NCI-H82 (cell line): ENCODE results near the gene ZIC5.
A peak's percentile ranks its signal among the peaks of the same experiment; 100 is the strongest.

Experiments
- DNase-seq: peaks from one replicate; lab custom pipeline; 2025; lab: John Stamatoyannopoulos, UW

Gene ZIC5

DNA sequence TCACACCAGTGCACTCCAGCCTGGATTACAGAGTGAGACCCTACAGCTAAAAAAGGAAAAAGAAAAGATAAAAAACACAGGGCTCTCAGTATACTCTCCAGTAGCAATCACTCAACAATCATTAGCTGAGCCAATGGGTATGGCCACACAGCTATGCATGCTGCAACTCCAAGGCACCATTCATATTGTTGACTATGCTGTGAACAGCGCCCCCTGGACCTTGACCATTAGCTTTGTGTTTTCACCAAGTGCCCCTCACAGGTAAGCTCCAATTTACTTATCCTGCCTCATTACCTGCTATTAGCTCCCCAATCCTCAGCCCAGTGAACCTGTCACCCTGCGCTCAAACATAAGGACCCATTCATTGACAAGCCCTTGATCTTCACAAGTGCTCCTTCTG lies 35.8 kb downstream of the ZIC5 start:
- DNase-seq = peak; percentile 23

DNA sequence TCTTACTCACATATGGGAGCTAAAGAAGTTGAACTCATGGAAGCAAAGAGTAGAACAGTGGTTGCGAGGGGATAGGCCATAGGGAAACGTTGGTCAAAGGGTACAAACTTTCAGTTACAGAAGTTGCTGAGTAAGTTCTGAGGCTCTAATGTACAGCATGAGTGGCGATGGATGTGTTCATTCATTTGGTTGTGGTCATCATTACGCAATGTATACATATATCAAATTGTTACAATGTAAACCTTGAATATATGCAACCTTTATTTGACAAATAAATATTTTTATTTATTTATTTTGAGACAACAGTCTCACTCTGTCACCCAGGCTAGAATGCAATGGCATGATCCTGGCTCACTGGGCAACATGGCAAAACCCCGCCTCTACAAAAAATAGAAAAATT lies 38.7 kb downstream of the ZIC5 start:
- no peak for DNase-seq

DNA sequence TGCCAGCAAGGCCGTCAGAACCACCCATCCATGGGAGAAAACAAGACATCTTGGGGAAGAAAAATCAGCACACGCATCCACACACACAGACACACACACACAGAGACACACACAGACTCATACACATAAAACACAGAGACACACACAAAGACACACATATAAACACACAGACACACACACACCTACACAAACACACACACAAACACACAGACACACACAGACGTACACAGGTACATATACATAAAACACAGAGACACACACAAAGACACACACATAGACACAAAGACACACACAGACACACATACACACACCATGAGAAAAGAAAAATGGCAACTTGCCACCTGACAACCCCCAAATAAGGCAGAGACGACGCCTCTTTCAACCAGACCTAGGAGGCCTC lies 40.6 kb downstream of the ZIC5 start:
- DNase-seq = no peak

DNA sequence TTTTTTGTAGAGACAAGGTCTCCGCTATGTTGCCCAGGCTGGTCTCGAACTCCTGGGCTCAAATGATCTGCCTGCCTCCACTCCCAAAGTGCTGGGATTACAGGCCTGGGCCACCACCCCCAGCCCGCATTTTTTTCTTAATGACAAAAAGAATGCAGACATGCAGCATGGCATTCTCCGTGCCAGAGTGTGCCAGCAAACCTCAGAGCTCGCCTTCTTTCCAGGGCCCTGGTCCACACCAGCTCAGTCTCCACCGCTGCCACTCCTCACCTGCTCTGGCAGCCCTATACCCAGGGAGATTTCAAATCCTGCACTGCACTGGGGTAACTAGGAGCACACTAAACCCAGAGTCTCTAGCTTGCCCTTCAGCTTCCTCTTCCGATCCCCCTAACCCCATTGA lies 41.7 kb downstream of the ZIC5 start:
- no peak for DNase-seq

DNA sequence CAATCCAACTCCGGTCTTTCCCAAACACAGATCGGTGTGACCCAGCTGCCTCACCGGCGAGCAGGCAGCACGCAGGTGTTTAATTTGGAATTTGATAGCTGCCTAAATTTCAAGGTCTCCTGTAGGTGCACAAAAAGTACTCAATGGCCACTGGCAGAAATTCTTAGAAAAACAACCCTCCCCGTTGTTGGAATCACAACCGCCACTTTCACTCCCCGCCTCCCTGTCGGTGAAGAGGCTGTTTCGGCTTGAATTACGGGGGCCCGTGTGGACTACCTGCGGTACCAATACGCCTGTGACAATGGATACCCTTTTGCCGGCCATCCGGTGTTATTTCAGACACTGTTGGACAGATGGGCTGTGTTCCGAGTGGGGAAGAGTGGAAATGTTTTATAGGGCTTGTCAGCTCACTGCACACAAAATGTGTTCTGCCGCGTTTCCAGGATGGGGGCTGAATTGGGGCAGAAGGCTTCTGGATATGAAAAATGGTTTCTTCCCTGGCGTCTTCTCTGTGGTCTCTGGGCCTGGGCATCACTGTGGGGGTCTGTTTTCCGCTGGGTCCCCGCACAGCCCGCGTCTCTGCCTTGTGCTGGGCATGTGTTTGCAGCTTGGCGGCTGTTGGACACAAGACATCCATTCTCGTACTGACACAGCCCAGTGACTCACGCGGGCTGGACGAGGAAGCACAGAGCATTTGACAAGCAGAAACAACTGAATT lies 45.4 kb downstream of the ZIC5 start:
- DNase-seq = peak; percentile 26

DNA sequence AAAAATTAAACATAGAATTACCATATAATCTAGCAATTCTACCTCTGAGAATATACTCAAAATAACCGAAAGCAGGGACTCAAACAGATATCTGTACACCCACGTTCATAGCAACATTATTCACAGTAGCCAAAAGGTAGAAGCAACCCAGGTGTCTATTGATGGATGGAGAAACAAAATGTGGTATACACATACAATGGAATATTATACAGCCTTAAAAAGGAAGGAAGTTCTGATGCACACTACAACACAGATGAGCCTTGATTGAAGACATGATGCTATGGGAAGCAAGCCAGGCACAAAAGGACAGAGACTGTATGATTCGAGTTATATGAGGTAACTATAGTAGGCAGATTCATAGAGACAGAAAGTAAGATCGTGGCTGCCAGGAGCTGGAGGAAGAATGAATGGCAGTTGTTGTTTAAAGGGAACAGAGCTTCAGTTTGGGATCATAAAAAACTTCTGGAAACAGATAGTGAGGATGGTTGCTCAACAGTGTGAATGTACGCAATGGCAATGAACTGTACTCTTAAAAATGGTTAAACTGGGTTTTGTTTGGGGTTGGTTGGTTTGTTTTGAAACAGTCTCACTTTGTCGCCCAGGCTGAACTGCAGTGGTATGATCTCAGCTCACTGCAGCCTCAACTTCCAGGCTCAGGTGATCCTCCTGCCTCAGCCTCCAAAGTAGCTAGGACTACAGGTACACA lies 47.5 kb downstream of the ZIC5 start:
- no peak for DNase-seq

DNA sequence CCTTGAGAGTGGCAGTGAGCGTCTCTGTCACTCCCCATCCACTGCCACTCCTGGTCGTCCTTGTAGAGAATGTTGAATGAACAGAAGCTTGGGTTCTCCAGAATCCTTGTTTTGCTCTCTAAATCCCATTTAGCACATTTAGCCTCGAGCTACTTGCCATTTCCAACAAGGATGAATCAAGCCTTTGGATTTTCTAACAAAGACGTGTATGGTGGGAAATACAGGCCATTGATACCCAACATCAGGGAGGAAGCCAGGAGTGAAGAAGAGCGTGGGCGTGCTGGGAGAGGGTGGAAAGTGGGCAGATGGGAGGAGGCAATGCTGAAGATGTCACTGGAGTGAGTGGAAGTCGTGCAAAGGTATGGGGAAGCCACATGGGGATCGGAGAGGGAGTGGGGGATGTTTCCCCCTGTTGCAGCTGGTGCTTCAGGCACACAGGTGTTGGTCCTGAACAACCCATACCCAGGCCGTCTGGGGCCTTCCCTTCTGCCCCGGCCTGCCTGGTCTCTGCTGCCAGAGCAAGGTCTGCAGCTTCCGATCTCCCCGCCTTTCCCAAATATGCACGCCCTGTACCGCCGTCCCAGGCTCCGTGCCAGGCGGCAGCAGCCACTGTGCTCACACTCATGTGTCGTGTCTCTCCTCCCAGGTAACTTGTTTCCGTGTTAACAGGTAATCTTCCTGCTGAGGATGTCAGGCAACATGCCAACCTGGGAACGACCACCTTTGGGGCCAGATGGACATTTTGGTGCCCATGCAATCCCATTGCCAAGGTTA lies 48.7 kb downstream of the ZIC5 start:
- DNase-seq = no peak

DNA sequence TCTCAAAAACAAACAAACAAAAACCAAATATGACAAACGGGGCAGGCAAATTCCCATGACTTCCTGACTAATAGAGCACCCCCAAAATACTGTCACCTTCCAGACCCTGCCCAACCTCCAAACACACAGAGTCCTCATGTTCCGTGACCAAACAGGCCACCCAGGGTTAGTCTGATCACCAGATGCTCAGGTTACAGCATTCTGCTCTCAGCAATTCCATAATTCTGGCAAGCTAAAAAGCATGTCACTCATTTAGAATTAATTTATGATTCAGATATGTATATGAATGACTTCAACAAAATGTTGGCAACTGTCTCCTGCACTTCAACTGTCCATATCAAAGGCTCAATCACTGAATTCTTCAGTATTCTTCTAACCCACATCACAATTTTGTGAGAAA lies 52.4 kb downstream of the ZIC5 start:
- no peak for DNase-seq

DNA sequence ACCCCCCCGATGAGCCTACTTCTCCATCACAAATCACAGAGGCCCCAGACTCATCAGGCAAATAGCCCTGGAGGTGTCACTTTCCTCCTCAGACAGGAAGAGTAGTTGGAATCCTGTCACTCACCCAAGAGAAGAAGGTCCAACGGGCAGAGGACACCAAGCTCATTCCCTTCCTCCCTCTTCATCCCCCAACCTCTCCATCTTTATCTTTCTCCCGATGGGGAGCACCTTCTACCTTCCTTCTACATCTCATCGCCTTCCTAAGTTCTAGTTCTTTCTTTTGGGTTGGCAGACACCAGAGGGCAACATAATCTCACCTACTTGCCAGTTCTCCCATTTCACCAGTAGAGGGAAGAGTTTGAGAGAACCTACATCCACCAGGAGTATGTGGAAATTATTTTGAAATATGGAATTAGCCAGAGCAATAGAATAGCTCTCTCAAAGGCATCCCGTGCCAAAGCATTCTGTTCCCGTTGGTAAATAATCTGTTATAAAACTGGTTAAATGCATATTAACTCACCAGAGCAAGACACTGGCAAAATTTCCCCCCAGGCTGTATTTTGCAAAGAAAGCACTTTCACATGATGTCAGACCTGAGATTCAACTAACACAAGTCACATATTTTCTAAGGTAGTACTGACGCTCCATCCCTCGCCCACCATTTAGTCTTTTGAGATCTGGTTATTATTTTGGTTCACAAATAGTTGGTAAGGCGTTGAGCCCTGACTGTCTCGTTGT lies 55.0 kb downstream of the ZIC5 start:
- DNase-seq = peak; percentile 76

DNA sequence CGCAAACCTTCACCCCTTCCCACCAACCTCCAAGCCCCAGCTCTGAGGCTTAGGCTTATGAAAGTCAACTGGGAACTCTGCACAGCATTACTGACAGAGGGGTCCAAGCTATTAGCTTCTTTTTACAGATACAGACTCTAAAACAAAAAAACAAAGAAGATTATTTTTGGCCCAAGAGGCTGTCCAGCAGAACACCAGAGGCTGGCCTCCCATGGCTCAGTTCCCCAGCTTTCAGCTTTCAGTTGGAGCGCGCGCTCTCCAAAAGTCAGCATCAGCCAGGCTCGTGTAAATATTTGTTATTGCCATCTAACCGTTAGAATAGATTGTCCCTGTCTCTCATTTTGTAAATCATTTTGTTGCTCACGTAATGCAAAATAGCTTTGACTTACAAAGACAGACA lies 58.4 kb downstream of the ZIC5 start:
- DNase-seq = no peak
